CD14-positive monocyte (primary cell): ENCODE results near the gene UQCC2. TPM values are rescaled to one million over a fixed set of nuclear protein-coding genes. Genes with fewer than 3 reads are reported as not detected.

Experiments
- DNase-seq, 3 donors: peaks; one replicate each; pipeline ENCODE4 v3.0.0-alpha.2; 2011 to 2022
- H2AFZ ChIP-seq: 2 replicates; pipeline ENCODE4 v1.6.0; 2012; ENCODE audit warnings: mild to moderate bottlenecking, low read depth, low read length, inconsistent platforms; ENCODE audit not compliant: insufficient read depth, poor library complexity, severe bottlenecking
- H3K27ac ChIP-seq, 2 donors: 1 replicate in 1 of 2; 2 replicates in 1 of 2; pipeline ENCODE4 v1.5.1; 2012 to 2013; ENCODE audit warnings: low read length in 2 of 2, control low read depth in 1 of 2, inconsistent platforms in 1 of 2, low read depth in 1 of 2, mild to moderate bottlenecking in 1 of 2
- H3K27me3 ChIP-seq, 2 donors: one replicate each; pipeline versions ENCODE4 v1.6.0 to v1.6.1; 2011 to 2013; ENCODE audit warnings: low read length in 2 of 2; ENCODE audit not compliant: control insufficient read depth in 2 of 2, insufficient read depth in 2 of 2
- H3K36me3 ChIP-seq, 2 donors: replicated peaks in 1 of 2; 1 replicate in 1 of 2; 2 replicates in 1 of 2; pipeline versions ENCODE4 v1.5.1 to v1.6.1; 2012 to 2013; ENCODE audit warnings: low read length in 2 of 2, control low read depth in 1 of 2, inconsistent platforms in 1 of 2, mild to moderate bottlenecking in 1 of 2; ENCODE audit not compliant: insufficient read depth in 2 of 2, control insufficient read depth in 1 of 2
- H3K4me1 ChIP-seq, 2 donors: 1 replicate in 1 of 2; 2 replicates in 1 of 2; pipeline versions ENCODE4 v1.5.1 to v1.6.1; 2012 to 2013; ENCODE audit warnings: low read length in 2 of 2, control low read depth in 1 of 2, inconsistent platforms in 1 of 2, mild to moderate bottlenecking in 1 of 2, moderate library complexity in 1 of 2; ENCODE audit not compliant: insufficient read depth in 2 of 2, control insufficient read depth in 1 of 2
- H3K4me2 ChIP-seq: replicated peaks from 2 replicates; pipeline ENCODE3; 2012; ENCODE audit warnings: low read length, moderate library complexity, mild to moderate bottlenecking; ENCODE audit not compliant: poor library complexity, severe bottlenecking; ENCODE audit errors: extremely low read depth
- H3K4me3 ChIP-seq, 3 experiments: fragments of 200-600 bp in 1 of 3; sonication (generic) in 1 of 3; replicated peaks in 1 of 3; 1 replicate in 2 of 3; 2 replicates in 1 of 3; pipeline ENCODE4 v1.5.1; 2011 to 2013; ENCODE audit warnings: low read length in 3 of 3, mild to moderate bottlenecking in 3 of 3, control low read depth in 2 of 3, low read depth in 2 of 3, inconsistent platforms in 1 of 3, moderate library complexity in 1 of 3
- H3K79me2 ChIP-seq: 2 replicates; pipeline ENCODE4 v1.6.0; 2012; ENCODE audit warnings: mild to moderate bottlenecking, control low read depth, inconsistent platforms, low read length, moderate library complexity; ENCODE audit not compliant: insufficient read depth
- H3K9ac ChIP-seq: 2 replicates; pipeline ENCODE4 v1.6.0; 2017; ENCODE audit warnings: low read length, mild to moderate bottlenecking; ENCODE audit not compliant: insufficient read depth, poor library complexity, severe bottlenecking
- H3K9me3 ChIP-seq, 2 donors: replicated peaks in 1 of 2; 1 replicate in 1 of 2; 2 replicates in 1 of 2; pipeline versions ENCODE4 v1.5.1 to v1.6.1; 2012 to 2013; ENCODE audit warnings: low read length in 2 of 2, control low read depth in 1 of 2; ENCODE audit not compliant: control insufficient read depth in 1 of 2, insufficient read depth in 1 of 2
- H4K20me1 ChIP-seq: 2 replicates; pipeline ENCODE4 v1.6.0; 2012; ENCODE audit warnings: mild to moderate bottlenecking, low read length, control low read depth, moderate library complexity; ENCODE audit not compliant: insufficient read depth
- H3K27ac Mint-ChIP-seq, 7 donors: one replicate each; pipeline ENCODE4 v1.8.0; 2020; ENCODE audit warnings: mild to moderate bottlenecking in 7 of 7, mixed read lengths in 7 of 7, moderate library complexity in 6 of 7, inconsistent platforms in 2 of 7
- H3K27me3 Mint-ChIP-seq, 3 donors: one replicate each; pipeline ENCODE4 v1.8.0; 2021 to 2022; ENCODE audit warnings: low read depth in 3 of 3, mild to moderate bottlenecking in 3 of 3, mixed read lengths in 3 of 3, moderate library complexity in 3 of 3, inconsistent platforms in 1 of 3
- H3K36me3 Mint-ChIP-seq, 2 donors: one replicate each; pipeline ENCODE4 v1.8.0; 2020; ENCODE audit warnings: mixed read lengths in 2 of 2, inconsistent platforms in 1 of 2, mild to moderate bottlenecking in 1 of 2
- H3K4me1 Mint-ChIP-seq: one replicate; pipeline ENCODE4 v1.8.0; 2020; ENCODE audit warnings: mild to moderate bottlenecking, mixed read lengths
- H3K4me3 Mint-ChIP-seq, 2 donors: one replicate each; pipeline ENCODE4 v1.8.0; 2020; ENCODE audit warnings: mild to moderate bottlenecking in 2 of 2, mixed read lengths in 2 of 2, moderate library complexity in 1 of 2
- H3K9me3 Mint-ChIP-seq, 7 donors: one replicate each; pipeline ENCODE4 v1.8.0; 2020 to 2022; ENCODE audit warnings: mixed read lengths in 7 of 7, mild to moderate bottlenecking in 6 of 7, moderate library complexity in 6 of 7, inconsistent platforms in 2 of 7
- CTCF ChIP-seq: fragments of 200-600 bp; IDR thresholded peaks from one replicate; pipeline ENCODE4 v1.8.0; 2022; ENCODE audit warnings: antibody characterized with exemption, mild to moderate bottlenecking
- WGBS: methylation state at CpG from one replicate; pipeline ENCODE4 v1.1.5; 2013; ENCODE audit warnings: missing lambda C conversion rate; ENCODE audit not compliant: insufficient coverage; 5-methylcytosine and 5-hydroxymethylcytosine counted together
- intact Hi-C, 2 donors: fragments of 100-400 bp; cut with micrococcal nuclease; formaldehyde crosslinking; loops; one replicate each; pipeline versions ENCODE4 v1.15.0 to v1.15.1; 2023
- polyA plus RNA-seq, 3 donors: library from polyadenylated mRNA; depleted of rRNA in 1 of 3; unstranded in 2 of 3; stranded (reverse) in 1 of 3; fragments of 300-500 nt in 2 of 3; fragments of >200 nt in 1 of 3; fragmentation: Illumina TruSeq in 2 of 3; gene quantifications; 1 replicate in 2 of 3; 2 replicates in 1 of 3; pipeline ENCODE4 v1.2.3, GENCODE V29; 2012 to 2021

The UQCC2 gene
- polyA plus RNA-seq, 3 donors, result 10.3 to 39.3 (median 37.2) TPM

GRCh38 chr6:33752646-33753015 is 41.1 kb upstream of the UQCC2 start:
- no peak overlapping the region for H2AFZ ChIP-seq
- H3K36me3 ChIP-seq, result no peaks in the 10 kb centered on the region
- H3K27ac ChIP-seq, result no peak overlapping the region
- H3K4me3 ChIP-seq, result no peak overlapping the region
- WGBS, result no CpG with 5 or more reads among the region's 1 CpG
- no peak overlapping the region for H3K4me2 ChIP-seq
- no peaks in the 10 kb centered on the region for H3K4me1 ChIP-seq
- no peaks in the 10 kb centered on the region for H4K20me1 ChIP-seq
- no peak overlapping the region for H3K27ac Mint-ChIP-seq
- H3K27me3 ChIP-seq, result no peaks in the 10 kb centered on the region
- no peak overlapping the region for H3K9ac ChIP-seq
- H3K27me3 Mint-ChIP-seq, result peaks cover 0 to 7% (median 4%) of the 10 kb centered on the region in 3 donors
- TF ChIP-seq CTCF, result no peak
- H3K79me2 ChIP-seq, result no peaks in the 10 kb centered on the region
- H3K4me3 Mint-ChIP-seq, result no peak overlapping the region
- no peak for DNase-seq
- no peaks in the 10 kb centered on the region for H3K9me3 ChIP-seq
- intact Hi-C loops, result no loop called here
- H3K9me3 Mint-ChIP-seq, result no peaks in the 10 kb centered on the region
- H3K4me1 Mint-ChIP-seq, result peaks cover 13% of the 10 kb centered on the region
- H3K36me3 Mint-ChIP-seq, result no peaks in the 10 kb centered on the region

GRCh38 chr6:33751771-33752645 is 40.5 kb upstream of the UQCC2 start:
- Histone ChIP-seq H3K4me3 (no peak overlapping the region), H3K4me2 (no peak overlapping the region), H3K79me2 (no peaks in the 10 kb centered on the region), H3K9ac (no peak overlapping the region), H4K20me1 (no peaks in the 10 kb centered on the region), H3K27ac (no peak overlapping the region), H3K4me1 (no peaks in the 10 kb centered on the region), H3K36me3 (no peaks in the 10 kb centered on the region), H3K9me3 (no peaks in the 10 kb centered on the region), H2AFZ (no peak overlapping the region), H3K27me3 (no peaks in the 10 kb centered on the region)
- Mint-ChIP-seq H3K4me1 (peaks cover 13% of the 10 kb centered on the region), H3K9me3 (no peaks in the 10 kb centered on the region), H3K27ac (no peak overlapping the region), H3K36me3 (no peaks in the 10 kb centered on the region), H3K4me3 (no peak overlapping the region), H3K27me3 (peaks cover 0 to 9% (median 4%) of the 10 kb centered on the region in 3 donors)
- 83% methylated on average over 8 of the region's 15 CpGs for WGBS
- intact Hi-C loops, result no loop called here
- TF ChIP-seq CTCF, result no peak
- DNase-seq, result no peak
